Activated T-cell treated with anti-CD3 and anti-CD28 coated beads, Interleukin-2, amount 50 U/mL, for 24 hours (primary cell): Measurements from ENCODE around the gene PCDHGA11.
"Not testable (repeated sequence)": the region's sequence is repeated elsewhere in the genome, so short reads cannot be mapped to it uniquely, and the experiment has no call there.

ENCODE experiments used
- DNase-seq: peaks from one replicate; pipeline ENCODE4 v3.0.0-alpha.2; 2020
- H3K27ac Mint-ChIP-seq: 2 replicates; pipeline ENCODE4 v1.8.0; 2020; ENCODE audit warnings: mild to moderate bottlenecking, mixed read lengths
- H3K27me3 Mint-ChIP-seq: 2 replicates; pipeline ENCODE4 v1.8.0; 2020; ENCODE audit warnings: mixed read lengths
- H3K36me3 Mint-ChIP-seq: 2 replicates; pipeline ENCODE4 v1.8.0; 2020; ENCODE audit warnings: low read depth, mixed read lengths
- H3K4me1 Mint-ChIP-seq: 2 replicates; pipeline ENCODE4 v1.8.0; 2020; ENCODE audit warnings: low read depth, mixed read lengths
- H3K4me3 Mint-ChIP-seq: 2 replicates; pipeline ENCODE4 v1.8.0; 2020; ENCODE audit warnings: mild to moderate bottlenecking, moderate library complexity, mixed read lengths
- H3K9me3 Mint-ChIP-seq: 2 replicates; pipeline ENCODE4 v1.8.0; 2020; ENCODE audit warnings: mixed read lengths

PCDHGA11 gene

GRCh38 chr5:141392429-141393198, 28.2 kb upstream of the PCDHGA11 start, which contains the start of gene PCDHGA8:
TSS of gene PCDHGA8 (plus strand) at chr5:141392633. CDS start at chr5:141392814, 181 bp downstream.
- no peak for DNase-seq
- peaks cover 2% of the 10 kb centered on the region for H3K4me1 Mint-ChIP-seq
- no peak within 1 kb of the TSS for H3K4me3 Mint-ChIP-seq
- peaks cover 22% of the 10 kb centered on the region for H3K36me3 Mint-ChIP-seq
- peaks cover 48% of the 10 kb centered on the region for H3K9me3 Mint-ChIP-seq
- no peak within 1 kb of the TSS for H3K27ac Mint-ChIP-seq
- peaks cover 84% of the 10 kb centered on the region for H3K27me3 Mint-ChIP-seq

GRCh38 chr5:141393267-141393666, 27.6 kb upstream of the PCDHGA11 start:
- DNase-seq = no peak
- H3K9me3 Mint-ChIP-seq = peaks cover 45% of the 10 kb centered on the region
- H3K36me3 Mint-ChIP-seq = peaks cover 21% of the 10 kb centered on the region
- H3K27me3 Mint-ChIP-seq = peaks cover 85% of the 10 kb centered on the region
- no peak overlapping the region for H3K4me3 Mint-ChIP-seq
- H3K4me1 Mint-ChIP-seq = peaks cover 2% of the 10 kb centered on the region
- H3K27ac Mint-ChIP-seq = no peak overlapping the region

GRCh38 chr5:141394401-141395187, 26.3 kb upstream of the PCDHGA11 start:
- Mint-ChIP-seq H3K36me3 (peaks cover 23% of the 10 kb centered on the region), H3K9me3 (peaks cover 43% of the 10 kb centered on the region), H3K27me3 (peaks cover 85% of the 10 kb centered on the region)
- H3K27ac Mint-ChIP-seq, DNase-seq, H3K4me1 Mint-ChIP-seq, H3K4me3 Mint-ChIP-seq: not testable (repeated sequence)

GRCh38 chr5:141397756-141398551, 22.9 kb upstream of the PCDHGA11 start, which contains the start of gene PCDHGB5:
TSS of gene PCDHGB5 (plus strand) at chr5:141397947. CDS start at chr5:141398128, 181 bp downstream.
- H3K4me3 Mint-ChIP-seq = peak within 1 kb of the TSS; percentile 50
- H3K36me3 Mint-ChIP-seq = peaks cover 21% of the 10 kb centered on the region
- not testable (repeated sequence) for H3K4me1 Mint-ChIP-seq, H3K27ac Mint-ChIP-seq
- H3K9me3 Mint-ChIP-seq = peaks cover 35% of the 10 kb centered on the region
- H3K27me3 Mint-ChIP-seq = peaks cover 83% of the 10 kb centered on the region
- DNase-seq = peak; percentile 52

GRCh38 chr5:141398608-141399007, 22.2 kb upstream of the PCDHGA11 start:
- H3K27ac Mint-ChIP-seq = no peak overlapping the region
- peaks cover 31% of the 10 kb centered on the region for H3K9me3 Mint-ChIP-seq
- peaks cover 18% of the 10 kb centered on the region for H3K36me3 Mint-ChIP-seq
- peaks cover 3% of the 10 kb centered on the region for H3K4me1 Mint-ChIP-seq
- H3K27me3 Mint-ChIP-seq = peaks cover 83% of the 10 kb centered on the region
- no peak for DNase-seq
- no peak overlapping the region for H3K4me3 Mint-ChIP-seq

GRCh38 chr5:141399555-141400258, 21.1 kb upstream of the PCDHGA11 start:
- Mint-ChIP-seq H3K4me1 (peaks cover 3% of the 10 kb centered on the region), H3K27ac (no peak overlapping the region)

GRCh38 chr5:141402553-141403243, 18.2 kb upstream of the PCDHGA11 start, which contains the start of gene PCDHGA9:
TSS of gene PCDHGA9 (plus strand) at chr5:141402778. CDS start at chr5:141402953, 175 bp downstream.
- Mint-ChIP-seq H3K4me1 (peaks cover 3% of the 10 kb centered on the region), H3K27ac (no peak within 1 kb of the TSS), H3K9me3 (peaks cover 28% of the 10 kb centered on the region), H3K4me3 (peak within 1 kb of the TSS; percentile 58), H3K36me3 (peaks cover 12% of the 10 kb centered on the region), H3K27me3 (peaks cover 80% of the 10 kb centered on the region)
- no peak for DNase-seq

More at GRCh38 chr5:141399555-141400258, 21.1 kb upstream of the PCDHGA11 start:
- Mint-ChIP-seq H3K9me3 (peaks cover 32% of the 10 kb centered on the region), H3K27me3 (peaks cover 83% of the 10 kb centered on the region), H3K36me3 (peaks cover 15% of the 10 kb centered on the region), H3K4me3 (no peak overlapping the region)
- DNase-seq = no peak

- no peak for DNase-seq
- Mint-ChIP-seq H3K36me3 (peaks cover 14% of the 10 kb centered on the region), H3K27ac (no peak overlapping the region), H3K4me1 (peaks cover 3% of the 10 kb centered on the region), H3K9me3 (peaks cover 28% of the 10 kb centered on the region), H3K4me3 (no peak overlapping the region), H3K27me3 (peaks cover 83% of the 10 kb centered on the region)
Observed at GRCh38 chr5:141403387-141403786, 17.5 kb upstream of the PCDHGA11 start.

GRCh38 chr5:141407790-141408505, 12.9 kb upstream of the PCDHGA11 start, which contains the start of gene PCDHGB6:
TSS of gene PCDHGB6 (plus strand) at chr5:141408021. CDS start at chr5:141408203, 182 bp downstream.
- Mint-ChIP-seq H3K4me3 (peak within 1 kb of the TSS; percentile 52), H3K9me3 (peaks cover 20% of the 10 kb centered on the region), H3K27me3 (peaks cover 82% of the 10 kb centered on the region)
- H3K4me1 Mint-ChIP-seq, H3K27ac Mint-ChIP-seq, H3K36me3 Mint-ChIP-seq: not testable (repeated sequence)
- peak; percentile 59 for DNase-seq

- no peak overlapping the region for H3K4me3 Mint-ChIP-seq
- no peak for DNase-seq
- H3K4me1 Mint-ChIP-seq = peaks cover 16% of the 10 kb centered on the region
- H3K27me3 Mint-ChIP-seq = peaks cover 82% of the 10 kb centered on the region
- peaks cover 9% of the 10 kb centered on the region for H3K36me3 Mint-ChIP-seq
- H3K27ac Mint-ChIP-seq = no peak overlapping the region
- peaks cover 23% of the 10 kb centered on the region for H3K9me3 Mint-ChIP-seq
Observed at GRCh38 chr5:141409598-141410306, 11.1 kb upstream of the PCDHGA11 start.

- H3K4me3 Mint-ChIP-seq = no peak overlapping the region
- no peak overlapping the region for H3K27ac Mint-ChIP-seq
- no peak for DNase-seq
- peaks cover 19% of the 10 kb centered on the region for H3K4me1 Mint-ChIP-seq
- peaks cover 81% of the 10 kb centered on the region for H3K27me3 Mint-ChIP-seq
- peaks cover 23% of the 10 kb centered on the region for H3K9me3 Mint-ChIP-seq
- peaks cover 9% of the 10 kb centered on the region for H3K36me3 Mint-ChIP-seq
Observed at GRCh38 chr5:141411575-141411974, 9.3 kb upstream of the PCDHGA11 start.

- Mint-ChIP-seq H3K4me3 (peak within 1 kb of the TSS; percentile 78), H3K27ac (no peak within 1 kb of the TSS), H3K36me3 (peaks cover 9% of the 10 kb centered on the region), H3K4me1 (peaks cover 24% of the 10 kb centered on the region), H3K27me3 (peaks cover 82% of the 10 kb centered on the region), H3K9me3 (peaks cover 25% of the 10 kb centered on the region)
- DNase-seq = peak; percentile 63
Observed at GRCh38 chr5:141412854-141413539, 7.9 kb upstream of the PCDHGA11 start, which contains the start of gene PCDHGA10. TSS of gene PCDHGA10 (plus strand) at chr5:141412987. CDS start at chr5:141413176, 189 bp downstream.
